IMR-90 (cell line): ENCODE measurements around the gene OPRM1. TPM values are rescaled to one million over a fixed set of nuclear protein-coding genes. Genes with fewer than 3 reads are reported as not detected.

ENCODE experiments used
- ATAC-seq: fragments of 200-7000 bp; cut with Tn5 transposase; 2 replicates; pipeline ENCODE4 v1.9.1; 2020; ENCODE audit warnings: low read depth, mild to moderate bottlenecking, moderate library complexity
- BruUV-seq: library from RNA; stranded (reverse); fragments of 400-500 nt; replicated peaks from 2 replicates; lab custom pipeline; 2021; lab: Mats Ljungman, UMichigan
- CTCF ChIA-PET: fragments of 300-600 bp; formaldehyde crosslinking; extraction: SDS; loops from one replicate; lab custom pipeline; 2021; ENCODE audit warnings: antibody characterized with exemption; lab: Yijun Ruan, JAX
- POLR2A ChIA-PET: fragments of 300-600 bp; sonication (Branson Sonifier 250); formaldehyde crosslinking; loops from one replicate; lab custom pipeline; 2022; ENCODE audit warnings: antibody characterized with exemption; ENCODE audit not compliant: unreplicated experiment; lab: Charles Lee
- DNase-seq: peaks from one replicate; pipeline ENCODE4 v3.0.0; 2013
- H2AFZ ChIP-seq: replicated peaks from 2 replicates; pipeline ENCODE3; 2013; ENCODE audit warnings: low read length, mild to moderate bottlenecking; ENCODE audit not compliant: poor library complexity
- H2AK5ac ChIP-seq: 2 replicates; pipeline ENCODE4 v1.6.1; 2013; ENCODE audit warnings: low read depth, low read length, inconsistent platforms
- H2AK9ac ChIP-seq: replicated peaks from 2 replicates; pipeline ENCODE3; 2013; ENCODE audit warnings: mild to moderate bottlenecking, low read depth, low read length, moderate library complexity; ENCODE audit not compliant: poor library complexity
- H2BK120ac ChIP-seq: 2 replicates; pipeline ENCODE4 v1.6.1; 2013; ENCODE audit warnings: low read depth, low read length, inconsistent platforms
- H2BK15ac ChIP-seq: 3 replicates; pipeline ENCODE4 v1.6.1; 2013; ENCODE audit warnings: low read depth, low read length, inconsistent platforms
- H2BK20ac ChIP-seq: 2 replicates; pipeline ENCODE4 v1.6.1; 2013; ENCODE audit warnings: low read depth, mild to moderate bottlenecking, inconsistent platforms, low read length, moderate library complexity
- H2BK5ac ChIP-seq: 2 replicates; pipeline ENCODE4 v1.6.1; 2013; ENCODE audit warnings: mild to moderate bottlenecking, low read depth, low read length, inconsistent platforms; ENCODE audit not compliant: poor library complexity, severe bottlenecking
- H3K14ac ChIP-seq: replicated peaks from 2 replicates; pipeline ENCODE4 v1.6.1; 2013; ENCODE audit warnings: low read depth, low read length, inconsistent platforms
- H3K18ac ChIP-seq: 2 replicates; pipeline ENCODE4 v1.6.1; 2013; ENCODE audit warnings: low read depth, low read length, control low read depth
- H3K23ac ChIP-seq: 2 replicates; pipeline ENCODE4 v1.6.1; 2013; ENCODE audit warnings: low read depth, low read length, inconsistent platforms
- H3K27ac ChIP-seq: 2 replicates; pipeline ENCODE4 v1.5.1; 2013; ENCODE audit warnings: mild to moderate bottlenecking, control low read depth, low read length; ENCODE audit not compliant: insufficient read depth
- H3K27me3 ChIP-seq: 2 replicates; pipeline ENCODE4 v1.6.1; 2013; ENCODE audit warnings: low read length; ENCODE audit not compliant: control insufficient read depth, insufficient read depth
- H3K36me3 ChIP-seq: 2 replicates; pipeline ENCODE4 v1.6.1; 2013; ENCODE audit warnings: low read length, mixed read lengths; ENCODE audit not compliant: control insufficient read depth, insufficient read depth
- H3K4ac ChIP-seq: 2 replicates; pipeline ENCODE4 v1.6.1; 2013; ENCODE audit warnings: low read depth, low read length, inconsistent platforms
- H3K4me1 ChIP-seq: 2 replicates; pipeline ENCODE4 v1.6.1; 2013; ENCODE audit warnings: low read length, mixed read lengths; ENCODE audit not compliant: control insufficient read depth, insufficient read depth
- H3K4me2 ChIP-seq: 2 replicates; pipeline ENCODE4 v1.6.1; 2013; ENCODE audit warnings: low read depth, mild to moderate bottlenecking, control low read depth, low read length, moderate library complexity
- H3K4me3 ChIP-seq: 2 replicates; pipeline ENCODE4 v1.5.1; 2013; ENCODE audit warnings: low read depth, mild to moderate bottlenecking, control low read depth, low read length, moderate library complexity; ENCODE audit not compliant: insufficient read depth
- H3K56ac ChIP-seq: 2 replicates; pipeline ENCODE4 v1.6.1; 2013; ENCODE audit warnings: low read length, inconsistent platforms; ENCODE audit not compliant: insufficient read depth; ENCODE audit errors: extremely low read depth
- H3K79me1 ChIP-seq, 2 experiments: 2 replicates each; pipeline ENCODE4 v1.6.1; 2013; ENCODE audit warnings: low read length in 2 of 2, inconsistent platforms in 1 of 2, low read depth in 1 of 2
- H3K9ac ChIP-seq: 2 replicates; pipeline ENCODE4 v1.6.1; 2013; ENCODE audit warnings: low read depth, low read length, control low read depth
- H3K9me1 ChIP-seq: 2 replicates; pipeline ENCODE4 v1.6.1; 2013; ENCODE audit warnings: low read length, inconsistent platforms; ENCODE audit not compliant: insufficient read depth
- H3K9me3 ChIP-seq: 2 replicates; pipeline ENCODE4 v1.6.1; 2013; ENCODE audit warnings: low read length; ENCODE audit not compliant: control insufficient read depth, insufficient read depth
- H4K20me1 ChIP-seq: 2 replicates; pipeline ENCODE4 v1.6.1; 2013; ENCODE audit warnings: low read length, inconsistent platforms; ENCODE audit not compliant: insufficient read depth
- H4K5ac ChIP-seq: 2 replicates; pipeline ENCODE4 v1.6.1; 2013; ENCODE audit warnings: mild to moderate bottlenecking, low read depth, low read length, control low read depth
- H4K8ac ChIP-seq, 2 experiments: 2 replicates each; pipeline ENCODE4 v1.6.1; 2013; ENCODE audit warnings: low read depth in 2 of 2, low read length in 2 of 2, control low read depth in 1 of 2, inconsistent platforms in 1 of 2
- H4K91ac ChIP-seq: 2 replicates; pipeline ENCODE4 v1.6.1; 2013; ENCODE audit warnings: low read depth, low read length, inconsistent platforms; ENCODE audit not compliant: insufficient read depth
- BHLHE40 ChIP-seq: fragments of 150-350 bp; IDR thresholded peaks from 2 replicates; pipeline ENCODE4 v1.6.1; 2016; ENCODE audit warnings: mild to moderate bottlenecking, low read depth, low read length
- CEBPB ChIP-seq: IDR thresholded peaks from 2 replicates; pipeline ENCODE4 v1.6.1; 2012; ENCODE audit warnings: low read depth, low read length, improper control_type of control experiment
- CHD1 ChIP-seq: IDR thresholded peaks from 2 replicates; pipeline ENCODE4 v1.6.1; 2012; ENCODE audit warnings: low read depth, low read length, improper control_type of control experiment
- MAFK ChIP-seq: IDR thresholded peaks from 2 replicates; pipeline ENCODE4 v1.6.1; 2012; ENCODE audit warnings: low read depth, low read length, improper control_type of control experiment
- MAZ ChIP-seq: IDR thresholded peaks from 2 replicates; pipeline ENCODE4 v1.6.1; 2012; ENCODE audit warnings: low read depth, mild to moderate bottlenecking, low read length, improper control_type of control experiment, moderate library complexity, borderline replicate concordance
- POLR2A ChIP-seq: IDR thresholded peaks from 2 replicates; pipeline ENCODE4 v1.6.1; 2012; ENCODE audit warnings: mild to moderate bottlenecking, low read depth, low read length
- RCOR1 ChIP-seq: IDR thresholded peaks from 2 replicates; pipeline ENCODE4 v1.6.1; 2012; ENCODE audit warnings: mild to moderate bottlenecking, low read length, improper control_type of control experiment; ENCODE audit not compliant: insufficient replicate concordance
- RFX5 ChIP-seq: IDR thresholded peaks from 2 replicates; pipeline ENCODE4 v1.8.0; 2012; ENCODE audit warnings: low read depth, mild to moderate bottlenecking, low read length, moderate library complexity
- SMC3 ChIP-seq: fragments of 150-350 bp; IDR thresholded peaks from 2 replicates; pipeline ENCODE4 v1.6.1; 2016; ENCODE audit warnings: low read depth, mild to moderate bottlenecking, antibody characterized with exemption, low read length, moderate library complexity
- WGBS, 2 experiments: methylation state at CpG; one replicate each; pipeline versions ENCODE4 v1.1.5 to v1.1.7; 2013; ENCODE audit warnings: missing lambda C conversion rate in 2 of 2; ENCODE audit not compliant: insufficient read length in 1 of 2; ENCODE audit errors: extremely low coverage in 2 of 2; 5-methylcytosine and 5-hydroxymethylcytosine counted together
- dilution Hi-C: fragments of 300-500 bp; cut with HindIII; formaldehyde crosslinking; loops from one replicate; pipeline ENCODE4 v1.14.3; 2018; ENCODE audit warnings: low sequenced_read_pairs; ENCODE audit not compliant: unreplicated experiment
- in situ Hi-C: fragments of 300-500 bp; cut with MboI; formaldehyde crosslinking; loops from 3 replicates; pipeline ENCODE4 v1.14.3; 2019; ENCODE audit warnings: low sequenced_read_pairs, inconsistent platforms, mixed read lengths
- intact Hi-C: fragments of 100-400 bp; cut with micrococcal nuclease; formaldehyde crosslinking; loops from 2 replicates; pipeline ENCODE4 v1.10.0; 2022
- polyA plus RNA-seq, 3 experiments: library from polyadenylated mRNA; depleted of rRNA; stranded (reverse); fragments of >200 nt; gene quantifications; 2 replicates each; pipeline ENCODE4 v1.2.3, GENCODE V29; 2012; ENCODE audit warnings: low replicate concordance in 1 of 3
- total RNA-seq: library from RNA; depleted of rRNA; stranded (reverse); fragments of >200 nt; gene quantifications from 2 replicates; pipeline ENCODE4 v1.2.3, GENCODE V29; 2012
- TF ChIP-seq, protein P1 (sequence below): conservative IDR thresholded peaks from 2 replicates; pipeline ENCODE4 v1.5.1; 2012; ENCODE audit warnings: mild to moderate bottlenecking, low read depth, low read length, improper control_type of control experiment
- TF ChIP-seq, protein P2 (sequence below): fragments of 150-350 bp; IDR thresholded peaks from 2 replicates; pipeline ENCODE4 v1.6.1; 2016; ENCODE audit warnings: low read depth, mild to moderate bottlenecking, low read length, moderate library complexity, borderline replicate concordance

The OPRM1 gene
- total and polyA plus RNA-seq, 2 of the 4 experiments (the other 2 are of a cell fraction): not detected

DNA sequence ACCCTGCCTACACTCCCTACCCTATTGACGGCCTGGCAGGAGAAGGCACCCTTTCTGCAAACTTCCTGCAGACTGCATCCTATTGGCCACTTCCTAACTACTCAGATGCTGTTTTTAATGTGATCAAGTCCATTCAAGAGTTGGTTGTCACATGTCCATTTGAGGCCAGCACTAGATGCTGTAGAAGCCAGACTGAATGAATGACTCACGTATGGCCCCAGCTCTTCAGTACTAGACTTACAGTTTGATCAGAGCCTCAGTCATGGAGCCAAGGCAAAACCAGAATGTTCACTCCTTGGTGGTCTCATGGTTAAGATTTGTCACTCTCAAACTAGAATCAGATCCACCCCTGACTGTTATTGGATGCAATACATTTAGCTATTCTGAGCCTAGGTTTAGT lies 101.7 kb downstream of the OPRM1 start:
- POLR2A ChIA-PET: no interaction called here
- in situ Hi-C loops (no loop called here), intact Hi-C loops (no loop called here), dilution Hi-C loops (no loop called here)
- H3K9ac ChIP-seq: no peak overlapping the region
- no peak overlapping the region for H3K4ac ChIP-seq
- no peak overlapping the region for H3K56ac ChIP-seq
- H2BK20ac ChIP-seq: no peak overlapping the region
- CTCF ChIA-PET: no interaction called here
- H2AK5ac ChIP-seq: no peak overlapping the region
- H2BK5ac ChIP-seq: no peak overlapping the region
- WGBS, 2 experiments: 33% methylated on average over 1 of the region's 2 CpGs; no CpG with 5 or more reads in 1 of the 2 experiments
- no peak overlapping the region for H3K4me2 ChIP-seq
- no peak overlapping the region for H2BK120ac ChIP-seq
- no peaks in the 10 kb centered on the region for H4K20me1 ChIP-seq
- H3K14ac ChIP-seq: no peak overlapping the region
- H3K36me3 ChIP-seq: no peaks in the 10 kb centered on the region
- H2BK15ac ChIP-seq: no peak overlapping the region
- H3K23ac ChIP-seq: no peak overlapping the region
- no peak for TF ChIP-seq MAFK
- TF ChIP-seq SMC3: no peak
- TF ChIP-seq CEBPB: no peak
- no peak for TF ChIP-seq RCOR1
- TF ChIP-seq, protein P1, sequence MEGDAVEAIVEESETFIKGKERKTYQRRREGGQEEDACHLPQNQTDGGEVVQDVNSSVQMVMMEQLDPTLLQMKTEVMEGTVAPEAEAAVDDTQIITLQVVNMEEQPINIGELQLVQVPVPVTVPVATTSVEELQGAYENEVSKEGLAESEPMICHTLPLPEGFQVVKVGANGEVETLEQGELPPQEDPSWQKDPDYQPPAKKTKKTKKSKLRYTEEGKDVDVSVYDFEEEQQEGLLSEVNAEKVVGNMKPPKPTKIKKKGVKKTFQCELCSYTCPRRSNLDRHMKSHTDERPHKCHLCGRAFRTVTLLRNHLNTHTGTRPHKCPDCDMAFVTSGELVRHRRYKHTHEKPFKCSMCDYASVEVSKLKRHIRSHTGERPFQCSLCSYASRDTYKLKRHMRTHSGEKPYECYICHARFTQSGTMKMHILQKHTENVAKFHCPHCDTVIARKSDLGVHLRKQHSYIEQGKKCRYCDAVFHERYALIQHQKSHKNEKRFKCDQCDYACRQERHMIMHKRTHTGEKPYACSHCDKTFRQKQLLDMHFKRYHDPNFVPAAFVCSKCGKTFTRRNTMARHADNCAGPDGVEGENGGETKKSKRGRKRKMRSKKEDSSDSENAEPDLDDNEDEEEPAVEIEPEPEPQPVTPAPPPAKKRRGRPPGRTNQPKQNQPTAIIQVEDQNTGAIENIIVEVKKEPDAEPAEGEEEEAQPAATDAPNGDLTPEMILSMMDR: no peak
- no peak for TF ChIP-seq POLR2A
- no peak for TF ChIP-seq RFX5
- TF ChIP-seq BHLHE40: no peak
- TF ChIP-seq MAZ: no peak
- no peak for TF ChIP-seq CHD1
- TF ChIP-seq, protein P2, sequence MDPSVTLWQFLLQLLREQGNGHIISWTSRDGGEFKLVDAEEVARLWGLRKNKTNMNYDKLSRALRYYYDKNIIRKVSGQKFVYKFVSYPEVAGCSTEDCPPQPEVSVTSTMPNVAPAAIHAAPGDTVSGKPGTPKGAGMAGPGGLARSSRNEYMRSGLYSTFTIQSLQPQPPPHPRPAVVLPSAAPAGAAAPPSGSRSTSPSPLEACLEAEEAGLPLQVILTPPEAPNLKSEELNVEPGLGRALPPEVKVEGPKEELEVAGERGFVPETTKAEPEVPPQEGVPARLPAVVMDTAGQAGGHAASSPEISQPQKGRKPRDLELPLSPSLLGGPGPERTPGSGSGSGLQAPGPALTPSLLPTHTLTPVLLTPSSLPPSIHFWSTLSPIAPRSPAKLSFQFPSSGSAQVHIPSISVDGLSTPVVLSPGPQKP: no peak
- no TSS peak for BruUV-seq
- no peaks in the 10 kb centered on the region for H3K9me1 ChIP-seq
- no peak for ATAC-seq
- DNase-seq: no peak
- no peak overlapping the region for H4K91ac ChIP-seq
- H3K27ac ChIP-seq: no peak overlapping the region
- no peaks in the 10 kb centered on the region for H3K27me3 ChIP-seq
- H3K4me3 ChIP-seq: no peak overlapping the region
- H3K18ac ChIP-seq: no peak overlapping the region
- H4K5ac ChIP-seq: no peak overlapping the region
- H3K9me3 ChIP-seq: no peaks in the 10 kb centered on the region
- H2AFZ ChIP-seq: no peak overlapping the region
- no peak overlapping the region for H4K8ac ChIP-seq
- H3K79me1 ChIP-seq: no peaks in the 10 kb centered on the region
- no peaks in the 10 kb centered on the region for H3K4me1 ChIP-seq
- H2AK9ac ChIP-seq: no peak overlapping the region
